Spleen (tissue), 11 donors: Measurements from ENCODE around the gene ABLIM3. TPM values are rescaled to one million over a fixed set of nuclear protein-coding genes. Genes with fewer than 3 reads are reported as not detected.

Experiments used
- DNase-seq: peaks from one replicate; pipeline ENCODE4 v3.0.0-alpha.2; 2020
- H3K27ac ChIP-seq, 8 donors: fragments of 200-600 bp; sonication (generic) in 7 of 8; 1 replicate in 4 of 8; 2 replicates in 4 of 8; pipeline versions ENCODE4 v1.5.0 to v1.8.0; 2016 to 2021; ENCODE audit warnings: inconsistent platforms in 4 of 8, mild to moderate bottlenecking in 4 of 8, moderate library complexity in 1 of 8
- H3K27me3 ChIP-seq, 7 donors: fragments of 200-600 bp; sonication (generic) in 6 of 7; replicated peaks in 1 of 7; 1 replicate in 4 of 7; 2 replicates in 3 of 7; pipeline versions ENCODE4 v1.5.0 to v1.8.0; 2016 to 2021; ENCODE audit warnings: inconsistent platforms in 3 of 7, mild to moderate bottlenecking in 1 of 7
- H3K36me3 ChIP-seq, 6 donors: fragments of 200-600 bp; sonication (generic) in 5 of 6; 1 replicate in 4 of 6; 2 replicates in 2 of 6; pipeline versions ENCODE4 v1.5.0 to v1.8.0; 2016 to 2021; ENCODE audit warnings: inconsistent platforms in 2 of 6
- H3K4me1 ChIP-seq, 6 donors: fragments of 200-600 bp; sonication (generic) in 5 of 6; 1 replicate in 3 of 6; 2 replicates in 3 of 6; pipeline versions ENCODE4 v1.5.0 to v1.8.0; 2016 to 2021; ENCODE audit warnings: inconsistent platforms in 3 of 6
- H3K4me3 ChIP-seq, 8 donors: fragments of 200-600 bp; sonication (generic) in 7 of 8; 1 replicate in 4 of 8; 2 replicates in 4 of 8; pipeline versions ENCODE4 v1.5.0 to v1.8.0; 2016 to 2021; ENCODE audit warnings: inconsistent platforms in 4 of 8, mild to moderate bottlenecking in 4 of 8, moderate library complexity in 2 of 8
- H3K9me3 ChIP-seq, 8 donors: fragments of 200-600 bp; sonication (generic) in 7 of 8; 1 replicate in 4 of 8; 2 replicates in 4 of 8; pipeline versions ENCODE4 v1.5.0 to v1.8.0; 2016 to 2021; ENCODE audit warnings: inconsistent platforms in 4 of 8
- CTCF ChIP-seq, 11 experiments: fragments of 200-600 bp in 7 of 11; fragments of 450-650 bp in 4 of 11; sonication (generic) in 4 of 11; IDR thresholded peaks in 8 of 11; conservative IDR thresholded peaks in 3 of 11; 1 replicate in 7 of 11; 2 replicates in 4 of 11; pipeline versions ENCODE4 v1.4.0 to v1.8.0; 2016 to 2021; ENCODE audit warnings: antibody characterized with exemption in 11 of 11, inconsistent platforms in 4 of 11, mild to moderate bottlenecking in 1 of 11
- POLR2A ChIP-seq, 3 donors: fragments of 450-650 bp; IDR thresholded peaks; one replicate each; pipeline ENCODE4 v1.5.1; 2017; ENCODE audit warnings: antibody characterized with exemption in 3 of 3, mild to moderate bottlenecking in 1 of 3
- POLR2AphosphoS5 ChIP-seq, 3 donors: sonication (generic); formaldehyde crosslinking; IDR thresholded peaks; one replicate each; pipeline ENCODE4 v1.5.1; 2017; ENCODE audit warnings: antibody characterized with exemption in 3 of 3
- WGBS, 5 donors: extraction: QIAGEN DNeasy Blood & Tissue Kit in 3 of 5; methylation state at CpG; one replicate each; pipeline versions ENCODE4 v1.1.5 to v1.1.7; 2013 to 2018; 5-methylcytosine and 5-hydroxymethylcytosine counted together
- intact Hi-C: fragments of 100-400 bp; cut with DNase I; formaldehyde crosslinking; loops from one replicate; pipeline ENCODE4 v1.15.0; 2023; ENCODE audit warnings: low total_unique reads
- polyA plus RNA-seq, 3 donors: library from polyadenylated mRNA; stranded (reverse); fragments of 200-250 nt; gene quantifications; one replicate each; pipeline ENCODE4 v1.2.1, GENCODE V29; 2013
- total RNA-seq, 7 donors: library from RNA; depleted of rRNA in 3 of 7; stranded (reverse); fragments of >200 nt in 3 of 7; fragmentation: NEBNext Ultra II Directional in 4 of 7; extraction: Animal tissue kit (Norgen Biotek cat#: 25700) in 4 of 7; gene quantifications; one replicate each; pipeline versions ENCODE4 v1.1.0 to v1.2.1, GENCODE V29; 2016 to 2021
- donor health status: healthy with polysubstance abuse.
- donor health status: DM: no; HTN: no; CAD: no; lungs with moderate emphysema.
- donor health status: DM: no; HTN: no; CAD: no.
- donor health status: Bipolar disorder and iron deficiency.
- donor health status: healthy.
- donor health status: DM: no; HTN: no; CAD: no.
- donor health status: DM: yes; HTN: yes; CAD: no.

The ABLIM3 gene
- total and polyA plus RNA-seq, 10 donors = 3.3 to 32.9 (median 13.6) TPM

- no peak overlapping the region for H3K4me3 ChIP-seq
- intact Hi-C loops = no loop called here
- H3K9me3 ChIP-seq = no peaks in the 10 kb centered on the region
- H3K27me3 ChIP-seq = peaks cover 0 to 17% (median 0%) of the 10 kb centered on the region in 7 donors
- peaks cover 9 to 39% (median 28%) of the 10 kb centered on the region in 6 donors for H3K4me1 ChIP-seq
- no peak overlapping the region for H3K27ac ChIP-seq
- H3K36me3 ChIP-seq = no peaks in the 10 kb centered on the region
- TF ChIP-seq POLR2A (IDR thresholded peaks at IDR 0.05) = no peak
- TF ChIP-seq POLR2AphosphoS5 (IDR thresholded peaks at IDR 0.05) = no peak
- TF ChIP-seq CTCF (IDR thresholded peaks at IDR 0.05 in 8 of 11, conservative IDR thresholded peaks at IDR 0.05 in 3 of 11) = no peak
- 33 to 43% (median 39%) methylated on average over 10 of the region's 10 CpGs for WGBS, 5 donors
- no peak for DNase-seq
These were observed 153.9 kb downstream of the ABLIM3 start for GRCh38 chr5:149294872-149295829.

GRCh38 chr5:149297340-149298025 lies 156.2 kb downstream of the ABLIM3 start:
- Histone ChIP-seq H3K4me1 (peaks cover 9 to 43% (median 29%) of the 10 kb centered on the region in 6 donors), H3K4me3 (no peak overlapping the region), H3K27me3 (peaks cover 0 to 17% (median 0%) of the 10 kb centered on the region in 7 donors), H3K36me3 (no peaks in the 10 kb centered on the region), H3K9me3 (no peaks in the 10 kb centered on the region), H3K27ac (no peak overlapping the region)
- DNase-seq = no peak
- intact Hi-C loops = no loop called here
- no peak for TF ChIP-seq POLR2AphosphoS5 (IDR thresholded peaks at IDR 0.05)
- no peak for TF ChIP-seq CTCF (IDR thresholded peaks at IDR 0.05 in 8 of 11, conservative IDR thresholded peaks at IDR 0.05 in 3 of 11)
- no peak for TF ChIP-seq POLR2A (IDR thresholded peaks at IDR 0.05)
- 83 to 92% (median 87%) methylated on average over 5 of the region's 5 CpGs for WGBS, 5 donors

- intact Hi-C loops = no loop called here
- no peak for TF ChIP-seq POLR2A (IDR thresholded peaks at IDR 0.05)
- TF ChIP-seq POLR2AphosphoS5 (IDR thresholded peaks at IDR 0.05) = no peak
- no peak for TF ChIP-seq CTCF (IDR thresholded peaks at IDR 0.05 in 8 of 11, conservative IDR thresholded peaks at IDR 0.05 in 3 of 11)
- Histone ChIP-seq H3K4me3 (no peak overlapping the region), H3K36me3 (no peaks in the 10 kb centered on the region), H3K27me3 (peaks cover 0 to 17% (median 0%) of the 10 kb centered on the region in 7 donors), H3K9me3 (no peaks in the 10 kb centered on the region), H3K27ac (no peak overlapping the region), H3K4me1 (peaks cover 9 to 46% (median 29%) of the 10 kb centered on the region in 6 donors)
- DNase-seq = no peak
- 35 to 71% (median 49%) methylated on average over 1 of the region's 1 CpG for WGBS, 5 donors
These were observed 156.9 kb downstream of the ABLIM3 start for GRCh38 chr5:149298163-149298562.
